Measurements from ENCODE around the gene DAND5. TPM values are rescaled to one million over a fixed set of nuclear protein-coding genes. Genes with fewer than 3 reads are reported as not detected.

The DAND5 gene
- total and polyA plus RNA-seq, 2 of the 13 experiments (the other 11 are each of a cell fraction or from before 2014, with no cell fraction given), result 0.04 TPM; not detected in 1

DNA sequence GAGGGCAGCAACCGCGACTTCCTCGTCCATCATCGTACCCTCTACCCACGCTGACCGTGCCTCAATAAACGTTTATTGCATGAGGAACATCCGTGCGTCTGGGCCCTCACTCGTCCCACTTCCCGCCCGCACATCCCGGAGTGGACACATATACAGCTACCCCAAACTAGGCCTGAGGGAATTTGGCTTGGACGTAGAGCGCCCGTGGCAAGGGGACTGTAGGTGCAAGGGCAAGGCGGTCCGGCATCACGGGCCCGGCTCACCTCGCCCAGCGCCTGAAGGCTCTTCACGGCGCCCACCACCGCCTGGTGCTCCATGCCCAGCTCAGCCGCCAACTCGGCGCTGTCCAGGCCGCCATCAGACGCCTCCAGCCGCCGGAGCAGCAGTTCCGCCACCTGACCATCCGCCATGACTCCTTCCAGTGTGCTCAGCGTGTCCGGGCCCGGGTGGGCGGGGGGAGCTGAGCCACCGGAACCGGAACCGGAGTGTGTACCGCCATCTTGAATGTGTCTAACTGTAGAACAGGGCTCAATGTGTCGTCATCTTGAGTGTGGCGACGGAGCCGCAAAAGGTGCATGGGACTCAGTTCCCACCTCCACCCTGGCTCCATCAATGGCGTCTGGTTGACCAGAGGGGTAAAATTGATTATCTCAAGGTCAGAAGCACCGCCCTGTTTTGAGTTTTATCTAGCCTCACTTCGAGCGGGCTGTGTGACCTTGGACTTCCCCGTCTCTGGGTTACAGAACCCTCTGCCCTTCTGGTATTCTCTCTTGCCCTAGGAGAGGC, 35.9 kb upstream of the DAND5 start, which contains the start of gene FARSA (continued):
- TF ChIP-seq, protein P1, sequence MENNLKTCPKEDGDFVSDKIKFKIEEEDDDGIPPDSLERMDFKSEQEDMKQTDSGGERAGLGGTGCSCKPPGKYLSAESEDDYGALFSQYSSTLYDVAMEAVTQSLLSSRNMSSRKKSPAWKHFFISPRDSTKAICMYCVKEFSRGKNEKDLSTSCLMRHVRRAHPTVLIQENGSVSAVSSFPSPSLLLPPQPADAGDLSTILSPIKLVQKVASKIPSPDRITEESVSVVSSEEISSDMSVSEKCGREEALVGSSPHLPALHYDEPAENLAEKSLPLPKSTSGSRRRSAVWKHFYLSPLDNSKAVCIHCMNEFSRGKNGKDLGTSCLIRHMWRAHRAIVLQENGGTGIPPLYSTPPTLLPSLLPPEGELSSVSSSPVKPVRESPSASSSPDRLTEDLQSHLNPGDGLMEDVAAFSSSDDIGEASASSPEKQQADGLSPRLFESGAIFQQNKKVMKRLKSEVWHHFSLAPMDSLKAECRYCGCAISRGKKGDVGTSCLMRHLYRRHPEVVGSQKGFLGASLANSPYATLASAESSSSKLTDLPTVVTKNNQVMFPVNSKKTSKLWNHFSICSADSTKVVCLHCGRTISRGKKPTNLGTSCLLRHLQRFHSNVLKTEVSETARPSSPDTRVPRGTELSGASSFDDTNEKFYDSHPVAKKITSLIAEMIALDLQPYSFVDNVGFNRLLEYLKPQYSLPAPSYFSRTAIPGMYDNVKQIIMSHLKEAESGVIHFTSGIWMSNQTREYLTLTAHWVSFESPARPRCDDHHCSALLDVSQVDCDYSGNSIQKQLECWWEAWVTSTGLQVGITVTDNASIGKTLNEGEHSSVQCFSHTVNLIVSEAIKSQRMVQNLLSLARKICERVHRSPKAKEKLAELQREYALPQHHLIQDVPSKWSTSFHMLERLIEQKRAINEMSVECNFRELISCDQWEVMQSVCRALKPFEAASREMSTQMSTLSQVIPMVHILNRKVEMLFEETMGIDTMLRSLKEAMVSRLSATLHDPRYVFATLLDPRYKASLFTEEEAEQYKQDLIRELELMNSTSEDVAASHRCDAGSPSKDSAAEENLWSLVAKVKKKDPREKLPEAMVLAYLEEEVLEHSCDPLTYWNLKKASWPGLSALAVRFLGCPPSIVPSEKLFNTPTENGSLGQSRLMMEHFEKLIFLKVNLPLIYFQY (CRISPR knock-in tag; IDR thresholded peaks at IDR 0.05; ENCODE audit: borderline replicate concordance), result peak; percentile 60; the same call in 1 of the 2 replicates
- peak; percentile 87; the same call in 1 of the 2 replicates for TF ChIP-seq ZNF431 (CRISPR knock-in tag; IDR thresholded peaks at IDR 0.05; ENCODE audit: borderline replicate concordance, low read depth)
- TF ChIP-seq ZNF275 (CRISPR knock-in tag; IDR thresholded peaks at IDR 0.05; ENCODE audit: borderline replicate concordance), result peak; percentile 77
- TF ChIP-seq CENPBD1 (CRISPR knock-in tag; IDR thresholded peaks at IDR 0.05; ENCODE audit: borderline replicate concordance, low read depth), result no peak
- no peak for TF ChIP-seq ETV6 (CRISPR knock-in tag; conservative IDR thresholded peaks at IDR 0.05)
- peak; percentile 89 for TF ChIP-seq ZNF687 (CRISPR knock-in tag; IDR thresholded peaks at IDR 0.05)
- TF ChIP-seq ZNF367 (CRISPR knock-in tag; IDR thresholded peaks at IDR 0.05; ENCODE audit: borderline replicate concordance), result 0 out of 2 replicates have a peak, but pooled peaks have one; percentile 58
- 0 out of 2 replicates have a peak, but pooled peaks have one; percentile 21 for TF ChIP-seq SIN3B (IDR thresholded peaks at IDR 0.05; ENCODE audit: low read length)
- TF ChIP-seq DPF2 (CRISPR knock-in tag; IDR thresholded peaks at IDR 0.05; ENCODE audit: borderline replicate concordance, low read depth), result no peak
- TF ChIP-seq KMT2B (CRISPR knock-in tag; IDR thresholded peaks at IDR 0.05), result peak; percentile 89
- TF ChIP-seq SOX6 (IDR thresholded peaks at IDR 0.05), result no peak
- peak; percentile 54; the same call in 1 of the 2 replicates for TF ChIP-seq SOX6 (CRISPR knock-in tag; IDR thresholded peaks at IDR 0.05)
- TF ChIP-seq TARDBP (CRISPR knock-in tag; IDR thresholded peaks at IDR 0.05), result peak; percentile 91
- no peak for TF ChIP-seq BRD4 (CRISPR knock-in tag; IDR thresholded peaks at IDR 0.05)
- TF ChIP-seq ADNP (CRISPR knock-in tag; IDR thresholded peaks at IDR 0.05), result no peak
- peak; percentile 97 for TF ChIP-seq PHF8 (CRISPR knock-in tag; IDR thresholded peaks at IDR 0.05)
- TF ChIP-seq GMEB1 (CRISPR knock-in tag; IDR thresholded peaks at IDR 0.05; ENCODE audit: borderline replicate concordance), result peak; percentile 85

All from HepG2 (cell line).